Measurements from ENCODE around the gene FBLN7. TPM values are rescaled to one million over a fixed set of nuclear protein-coding genes. Genes with fewer than 3 reads are reported as not detected.
A peak's percentile ranks its signal among the peaks of the same experiment; 100 is the strongest.

Gene FBLN7
- total and polyA plus RNA-seq, 2 experiments from 2014 or later = 0.16 TPM; not detected in 1

DNA sequence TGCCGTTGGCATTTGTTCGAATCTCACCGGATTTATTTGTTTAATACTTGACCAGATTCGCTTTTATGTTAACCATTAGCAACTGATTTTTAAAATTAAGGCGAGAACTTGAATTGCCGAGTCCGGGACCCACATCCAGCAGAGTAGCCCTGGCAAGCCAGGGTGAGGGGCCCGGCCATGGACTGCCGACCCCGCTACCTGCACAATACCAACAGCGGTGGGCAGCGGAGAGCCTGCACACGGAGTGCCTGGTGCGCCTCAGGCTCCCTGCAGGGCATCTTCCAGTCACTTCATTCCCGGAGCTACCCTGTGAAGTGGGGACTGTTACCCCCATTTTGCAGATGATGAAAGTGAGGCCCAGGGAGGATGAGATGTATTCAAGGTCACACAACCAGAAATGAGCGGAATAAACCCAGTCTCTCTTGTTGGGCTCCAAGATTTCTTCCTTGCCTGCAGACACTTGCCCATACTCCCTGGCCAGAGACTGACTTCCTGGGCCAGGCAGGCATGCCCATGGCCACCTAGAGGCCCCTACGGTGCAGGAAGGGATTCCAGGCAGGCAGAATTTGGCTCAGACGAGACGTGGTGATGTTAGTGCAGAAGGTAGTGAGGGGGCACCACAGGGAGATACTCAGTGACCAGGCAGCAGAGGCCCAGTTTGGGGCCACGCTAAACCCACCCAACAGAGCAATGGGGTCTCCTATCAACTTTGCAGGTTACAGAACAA, 2.9 kb downstream of the FBLN7 start:
- peaks cover 14% of the 10 kb centered on the region for H3K4me1 Mint-ChIP-seq
- DNase-seq (ENCODE audit: low spot score) = no peak
- peak overlapping the region; percentile 90 for H2AFZ ChIP-seq
- H3K9me3 Mint-ChIP-seq = no peaks in the 10 kb centered on the region
- peak overlapping the region; percentile 77 for H3K4me3 Mint-ChIP-seq
- no peaks in the 10 kb centered on the region for H3K79me2 ChIP-seq (replicated peaks; ENCODE audit: insufficient read depth)
- no peaks in the 10 kb centered on the region; the same call in 2 of the 3 replicates for H3K36me3 Mint-ChIP-seq (ENCODE audit: low read depth)
- TF ChIP-seq CREB1 (CRISPR knock-in tag; IDR thresholded peaks at IDR 0.05; ENCODE audit: low read depth) (no peak), ZNF462 (CRISPR knock-in tag; IDR thresholded peaks at IDR 0.05) (no peak), STAT1 (IDR thresholded peaks at IDR 0.05; ENCODE audit: unreplicated experiment) (no peak), CTCF (conservative IDR thresholded peaks at IDR 0.05; ENCODE audit: low read depth in 2 of 2) (no peak), EZH2phosphoT487 (IDR thresholded peaks at IDR 0.05; ENCODE audit: unreplicated experiment) (no peak), REST (IDR thresholded peaks at IDR 0.05; ENCODE audit: unreplicated experiment) (no peak), EZH2 (IDR thresholded peaks at IDR 0.05; ENCODE audit: low read depth, unreplicated experiment) (no peak), NANOG (IDR thresholded peaks at IDR 0.05; ENCODE audit: borderline replicate concordance) (no peak), JUNB (IDR thresholded peaks at IDR 0.05; ENCODE audit: unreplicated experiment) (no peak), ZNF331 (CRISPR knock-in tag; IDR thresholded peaks at IDR 0.05; ENCODE audit: low read depth) (no peak), POLR2AphosphoS5 (IDR thresholded peaks at IDR 0.05; ENCODE audit: low read depth) (no peak), ZNF114 (CRISPR knock-in tag; IDR thresholded peaks at IDR 0.05) (no peak)
- TF ChIP-seq, protein P1, sequence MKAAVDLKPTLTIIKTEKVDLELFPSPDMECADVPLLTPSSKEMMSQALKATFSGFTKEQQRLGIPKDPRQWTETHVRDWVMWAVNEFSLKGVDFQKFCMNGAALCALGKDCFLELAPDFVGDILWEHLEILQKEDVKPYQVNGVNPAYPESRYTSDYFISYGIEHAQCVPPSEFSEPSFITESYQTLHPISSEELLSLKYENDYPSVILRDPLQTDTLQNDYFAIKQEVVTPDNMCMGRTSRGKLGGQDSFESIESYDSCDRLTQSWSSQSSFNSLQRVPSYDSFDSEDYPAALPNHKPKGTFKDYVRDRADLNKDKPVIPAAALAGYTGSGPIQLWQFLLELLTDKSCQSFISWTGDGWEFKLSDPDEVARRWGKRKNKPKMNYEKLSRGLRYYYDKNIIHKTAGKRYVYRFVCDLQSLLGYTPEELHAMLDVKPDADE (IDR thresholded peaks at IDR 0.05) = no peak
- H3K9me2 ChIP-seq (ENCODE audit: insufficient read depth) = no peaks in the 10 kb centered on the region
- peaks cover 52% of the 10 kb centered on the region for H3K27me3 Mint-ChIP-seq (ENCODE audit: insufficient read depth, low read depth, poor library complexity)
- H3K4me2 ChIP-seq = peak overlapping the region; percentile 95
- H4K20me1 ChIP-seq (replicated peaks; ENCODE audit: insufficient read depth) = 0 out of 2 replicates have a peak, but pooled peaks cover 2% of the 10 kb centered on the region
- no peak overlapping the region for H3K27ac Mint-ChIP-seq
- H3K27ac ChIP-seq (ENCODE audit: low read depth) = no peak overlapping the region
- H3F3A ChIP-seq (replicated peaks; ENCODE audit: low read depth) = 0 out of 2 replicates have a peak, but pooled peaks cover 3% of the 10 kb centered on the region
- H3K4me1 ChIP-seq (ENCODE audit: insufficient read depth) = peaks cover 9% of the 10 kb centered on the region
- no peaks in the 10 kb centered on the region for H3K36me3 ChIP-seq (ENCODE audit: insufficient read depth)
- ATAC-seq = peak; percentile 39
- peaks cover 64% of the 10 kb centered on the region for H3K27me3 ChIP-seq (ENCODE audit: insufficient read depth)
- H3K4me3 ChIP-seq = peak overlapping the region; percentile 65

Data from GM23338 (cell line).